DMS79 (cell line): ENCODE results near the gene EYS.
"Not testable (repeated sequence)": the region's sequence is repeated elsewhere in the genome, so short reads cannot be mapped to it uniquely, and the experiment has no call there.

Experiments
- DNase-seq: peaks from one replicate; lab custom pipeline; 2025; lab: John Stamatoyannopoulos, UW

Gene EYS

DNA sequence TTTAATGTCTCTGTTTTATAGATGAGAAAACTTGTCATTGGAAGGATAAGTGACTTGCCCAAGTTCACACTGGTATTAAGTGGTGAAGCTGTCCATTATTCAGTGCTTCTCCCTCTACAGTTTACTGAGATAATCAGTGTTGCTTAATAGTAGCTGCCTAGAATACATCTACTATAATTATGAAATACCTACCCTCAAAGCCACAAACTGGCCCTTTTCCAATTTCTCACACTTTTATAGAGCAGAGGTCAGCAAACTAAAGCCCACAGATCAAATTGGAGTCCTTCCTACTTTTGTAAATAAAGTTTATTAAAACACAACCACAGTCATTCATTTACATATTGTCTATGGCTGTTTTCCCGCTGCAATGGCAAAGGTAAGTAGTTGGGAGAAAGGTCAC is 73.5 kb downstream of the EYS start:
- DNase-seq: no peak

DNA sequence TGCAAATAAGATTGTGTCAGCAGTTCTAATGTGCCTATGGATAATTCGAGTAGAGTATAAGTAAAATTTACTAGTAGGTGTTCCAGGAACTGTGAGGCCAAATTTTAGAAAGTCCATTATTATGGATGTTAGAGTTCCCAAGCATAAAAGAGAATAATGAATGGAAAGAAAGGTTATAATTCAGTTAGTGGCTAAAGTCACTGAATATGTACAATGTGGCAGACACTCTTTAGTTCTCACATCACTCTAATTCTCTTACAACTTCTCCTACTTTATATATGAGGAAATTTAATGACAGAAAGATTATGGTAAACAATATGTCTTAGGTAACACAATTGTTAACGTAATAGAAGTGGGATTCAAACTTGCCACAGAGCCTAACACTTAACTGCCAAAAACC is 75.3 kb downstream of the EYS start:
- no peak for DNase-seq

DNA sequence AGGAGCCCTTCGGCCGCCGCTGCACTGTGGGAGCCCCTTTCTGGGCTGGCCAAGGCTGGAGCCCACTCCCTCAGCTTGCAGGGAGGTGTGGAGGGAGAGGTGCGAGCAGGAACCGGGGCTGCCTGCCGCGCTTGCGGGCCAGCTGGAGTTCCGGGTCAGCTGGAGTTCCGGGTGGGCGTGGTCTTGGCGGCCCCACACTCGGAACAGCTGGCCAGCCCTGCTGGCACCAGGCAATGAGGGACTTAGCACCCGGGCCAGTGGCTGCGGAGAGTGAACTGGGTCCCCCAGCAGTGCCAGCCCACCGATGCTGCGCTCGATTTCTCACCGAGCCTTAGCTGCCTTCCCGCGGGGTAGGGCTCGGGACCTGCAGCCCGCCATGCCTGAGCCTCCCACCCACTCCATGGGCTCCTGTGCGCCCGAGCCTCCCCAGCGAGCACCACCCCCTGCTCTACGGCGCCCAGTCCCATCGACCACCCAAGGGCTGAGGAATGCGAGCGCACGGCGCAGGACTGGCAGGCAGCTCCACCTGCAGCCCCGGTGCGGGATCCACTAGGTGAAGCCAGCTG is 79.5 kb downstream of the EYS start:
- not testable (repeated sequence) for DNase-seq

DNA sequence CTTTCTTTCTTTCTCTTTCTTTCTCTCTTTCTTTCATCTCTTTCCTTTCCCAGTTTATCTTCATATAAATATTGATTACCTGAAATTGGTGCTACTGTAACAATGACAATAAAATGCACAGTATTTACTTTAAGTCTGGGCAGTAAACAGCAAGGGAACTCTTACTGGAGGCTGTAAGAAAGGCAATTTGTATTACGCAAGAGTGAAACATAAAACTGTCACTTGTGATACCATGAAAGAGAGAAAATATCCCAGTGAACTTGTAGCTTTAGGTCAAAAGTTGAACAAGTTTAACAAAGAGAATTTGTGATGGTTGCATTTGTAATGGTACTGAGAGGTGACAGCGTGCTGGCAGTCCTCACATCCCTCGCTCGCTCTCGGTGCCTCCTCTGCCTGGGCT is 80.0 kb downstream of the EYS start:
- no peak for DNase-seq

DNA sequence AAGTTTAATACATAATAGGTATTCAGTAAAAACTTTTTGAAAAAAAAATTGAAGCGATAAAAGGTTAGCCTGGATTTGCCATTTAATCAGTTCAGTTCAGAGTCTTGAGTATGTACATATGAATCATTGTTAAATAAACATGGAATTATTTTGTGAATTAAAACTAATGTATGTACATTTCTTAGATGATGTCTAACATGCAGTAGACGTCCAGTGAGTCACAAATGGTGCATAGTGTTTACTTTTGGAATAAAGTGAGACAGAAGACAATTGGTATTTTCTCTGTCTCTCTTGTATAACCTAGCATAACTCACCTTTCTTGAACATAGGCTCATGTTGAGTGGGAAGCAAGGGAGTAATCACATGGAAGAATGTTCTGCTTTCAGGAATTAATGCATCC is 83.5 kb downstream of the EYS start:
- no peak for DNase-seq

DNA sequence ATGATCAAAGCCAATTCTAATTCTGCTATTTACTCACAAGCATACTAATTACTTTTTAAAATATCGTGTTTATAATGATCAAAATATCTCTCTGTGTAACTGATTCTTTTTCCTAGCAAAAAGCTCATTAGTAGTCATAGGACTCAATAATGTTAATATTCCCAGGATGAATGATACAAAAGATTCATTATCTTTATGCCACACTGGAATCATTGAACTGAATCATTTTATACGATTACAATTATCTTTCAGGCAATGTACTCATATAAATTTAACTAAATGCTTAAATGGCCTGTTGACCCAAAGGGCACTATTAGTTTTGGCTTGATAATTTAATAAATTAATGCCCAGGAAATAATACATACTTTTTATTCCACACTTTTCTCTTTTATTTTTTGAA is 96.3 kb downstream of the EYS start:
- DNase-seq: no peak

DNA sequence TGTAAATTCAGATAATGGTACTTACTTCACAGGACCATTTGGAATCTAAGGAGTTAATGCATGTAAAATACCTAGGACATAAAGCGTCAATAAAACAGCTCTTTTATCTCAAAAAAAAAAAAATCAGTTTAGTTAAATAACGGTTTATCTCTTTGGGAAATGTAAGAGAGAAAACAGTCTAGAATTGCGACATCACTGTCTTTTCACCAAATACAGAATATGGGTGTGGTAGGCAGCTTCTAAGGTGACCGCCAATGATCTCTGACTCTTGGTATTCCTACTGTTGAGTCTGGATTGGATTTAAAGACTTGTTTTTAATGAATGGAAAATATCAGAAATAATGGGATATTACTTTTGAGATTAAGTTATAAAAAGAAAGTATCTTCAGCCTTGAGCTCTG is 111.5 kb downstream of the EYS start:
- DNase-seq: no peak

DNA sequence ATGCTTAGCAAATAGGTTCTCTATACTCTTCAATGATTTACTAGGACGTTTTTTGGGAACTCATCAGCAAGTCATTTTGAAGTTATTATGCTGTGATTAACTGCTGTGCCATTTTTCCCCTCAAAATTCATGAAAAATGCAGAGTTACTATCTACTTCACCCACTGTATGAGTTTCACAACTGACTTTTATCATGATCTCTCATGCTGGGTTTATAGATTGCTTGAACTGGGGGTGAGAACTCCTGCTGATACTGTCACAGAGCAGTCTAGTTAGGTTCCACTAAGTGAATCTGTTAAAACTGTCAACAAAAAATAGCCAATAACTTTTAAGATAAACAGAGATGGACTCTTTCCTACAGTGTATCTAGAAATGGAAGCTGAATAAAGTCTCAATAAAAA is 136.7 kb downstream of the EYS start:
- no peak for DNase-seq

DNA sequence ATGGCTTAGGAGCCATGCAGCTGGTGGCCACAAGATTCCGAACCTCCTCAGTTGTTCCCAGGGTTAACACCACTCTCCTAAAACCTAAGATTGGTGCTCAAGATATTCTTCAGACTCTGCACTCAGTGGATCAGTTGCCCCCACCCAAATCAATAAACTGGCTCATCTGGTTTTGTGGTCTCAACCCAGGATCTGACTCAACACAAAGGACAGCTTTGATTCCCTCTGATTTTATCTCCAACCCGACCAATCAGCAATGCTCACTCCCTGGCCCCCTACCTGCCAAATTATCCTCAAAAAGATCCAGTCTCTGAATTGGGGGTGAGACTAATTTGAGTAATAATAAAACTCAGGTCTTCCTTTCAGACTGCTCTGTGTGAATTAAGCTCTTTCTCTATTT is 137.5 kb downstream of the EYS start:
- DNase-seq: no peak

DNA sequence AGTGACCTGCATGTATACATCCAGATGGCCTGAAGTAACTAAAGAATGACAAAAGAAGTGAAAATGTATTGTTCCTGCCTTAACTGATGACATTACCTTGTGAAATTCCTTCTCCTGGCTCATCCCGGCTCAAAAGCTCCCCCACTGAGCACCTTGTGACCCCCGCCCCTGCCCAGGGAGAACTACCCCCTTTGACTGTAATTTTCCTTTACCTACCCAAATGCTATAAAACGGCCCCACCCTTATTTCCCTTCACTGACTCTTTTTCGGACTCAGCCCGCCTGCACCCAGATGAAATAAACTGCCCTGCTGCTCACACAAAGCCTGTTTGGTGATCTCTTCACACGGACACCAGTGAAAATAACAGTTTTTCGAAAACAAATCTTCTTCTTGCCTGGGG is 138.0 kb downstream of the EYS start:
- not testable (repeated sequence) for DNase-seq

DNA sequence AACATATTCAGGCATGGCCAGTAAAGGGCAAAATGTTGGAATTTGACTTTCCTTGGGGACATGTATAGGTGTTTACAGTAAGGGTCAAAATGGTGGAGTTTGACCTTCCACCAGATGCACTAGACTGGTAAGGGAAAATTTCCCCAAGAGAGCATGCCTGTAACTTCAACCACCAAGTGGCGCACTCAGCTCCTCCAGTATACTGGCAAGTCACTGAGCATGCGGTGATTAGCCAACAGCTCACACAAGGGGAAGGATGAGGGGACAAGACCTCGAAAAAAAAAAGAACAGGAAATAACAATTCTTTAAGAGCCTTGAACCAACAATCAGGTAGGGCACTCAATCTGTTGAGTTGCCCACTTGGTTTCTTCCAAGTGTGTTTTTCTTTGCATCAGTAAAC is 140.9 kb downstream of the EYS start:
- DNase-seq: no peak

DNA sequence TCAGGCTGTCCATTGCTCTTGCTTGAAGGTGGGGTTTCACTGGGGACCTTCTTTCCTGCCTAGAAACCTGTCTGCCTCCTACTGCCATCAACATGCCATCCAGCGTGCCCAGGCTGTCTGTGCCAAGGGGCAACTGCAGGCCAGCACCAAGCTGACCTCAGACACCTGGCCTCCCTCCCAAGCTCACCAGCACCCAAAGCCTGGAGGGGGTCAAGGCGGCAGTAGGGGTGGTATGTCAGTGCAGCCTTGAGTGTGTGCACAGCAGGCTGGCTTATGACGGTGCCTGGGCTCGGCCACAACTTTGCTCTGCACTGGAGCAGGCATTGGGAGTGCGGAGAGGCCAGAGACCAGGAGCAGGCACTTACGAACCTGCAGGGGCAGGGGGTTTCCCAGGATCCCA is 149.0 kb downstream of the EYS start:
- no peak for DNase-seq

DNA sequence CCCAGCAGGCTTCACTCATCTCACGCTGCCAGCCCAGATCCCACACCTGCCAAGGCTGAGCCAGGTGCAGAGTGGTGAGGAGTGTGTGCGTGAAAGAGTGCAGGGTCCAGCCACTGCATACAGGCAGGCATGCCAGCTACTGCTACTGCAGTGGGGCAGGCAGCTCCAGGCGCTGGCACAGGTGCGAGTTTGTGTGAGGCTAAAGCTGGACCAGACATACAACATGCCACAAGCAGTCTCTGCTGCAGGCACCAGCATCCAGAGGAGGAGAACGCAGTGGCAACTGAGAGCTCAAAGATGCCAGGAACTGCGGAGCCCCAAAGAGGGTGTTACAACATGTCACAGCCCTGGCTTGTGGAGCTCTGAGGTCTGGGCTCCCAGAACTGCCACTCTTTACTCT is 149.8 kb downstream of the EYS start:
- no peak for DNase-seq

DNA sequence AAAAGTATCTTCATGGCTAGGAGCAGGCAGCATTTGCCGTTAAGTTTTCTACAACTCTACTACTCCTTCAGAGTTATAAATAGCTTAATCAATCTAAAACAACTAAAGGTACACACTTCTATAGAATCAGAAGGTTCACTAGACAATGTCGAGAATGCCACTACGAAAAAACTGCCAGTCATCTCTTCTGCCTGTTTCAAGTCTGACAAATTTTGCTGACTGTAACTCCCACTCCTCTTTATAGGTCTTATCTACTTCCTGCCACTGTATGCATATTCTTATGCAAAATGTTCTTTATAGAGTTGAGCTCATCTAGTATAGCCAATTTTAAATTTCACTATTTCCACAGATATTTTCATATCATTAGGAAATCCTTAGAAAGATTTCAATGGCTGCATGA is 160.1 kb downstream of the EYS start:
- DNase-seq: no peak

DNA sequence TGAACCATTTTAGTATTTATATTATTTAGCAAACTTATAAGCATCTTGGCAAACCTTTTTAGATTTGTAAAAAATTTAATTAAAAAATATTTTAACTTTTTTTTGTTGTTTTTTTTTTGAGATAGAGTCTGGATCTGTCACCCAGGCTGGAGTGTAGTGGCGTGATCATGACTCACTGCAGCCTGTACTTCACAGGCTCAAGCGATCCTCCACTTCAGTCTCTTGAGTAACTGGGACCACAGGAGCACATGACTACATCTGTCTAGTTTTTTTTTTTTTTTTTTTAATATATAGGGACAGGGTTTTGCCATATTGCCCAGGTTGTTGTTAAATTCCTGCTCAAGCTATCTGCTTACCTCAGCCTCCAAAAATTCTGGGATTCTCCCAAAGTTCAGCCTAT is 161.1 kb downstream of the EYS start:
- no peak for DNase-seq

DNA sequence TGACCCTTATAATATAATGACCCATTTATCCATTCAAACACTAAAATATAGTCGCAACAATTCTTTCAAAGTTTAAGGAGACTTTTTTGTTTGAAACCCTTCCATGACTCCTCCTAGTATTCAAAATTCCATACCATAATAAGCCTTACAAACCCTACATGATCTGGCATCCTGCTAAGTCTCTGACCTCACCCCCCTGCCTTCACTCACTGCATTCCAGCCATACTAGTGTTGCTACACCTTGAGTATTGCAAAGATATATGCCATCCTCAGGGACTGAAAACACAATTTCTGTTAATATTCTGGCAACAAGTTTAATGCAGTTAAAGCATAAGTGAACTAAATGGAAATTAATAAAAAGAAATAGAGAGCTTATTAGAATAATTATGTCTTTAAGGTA is 168.4 kb downstream of the EYS start:
- DNase-seq: no peak

DNA sequence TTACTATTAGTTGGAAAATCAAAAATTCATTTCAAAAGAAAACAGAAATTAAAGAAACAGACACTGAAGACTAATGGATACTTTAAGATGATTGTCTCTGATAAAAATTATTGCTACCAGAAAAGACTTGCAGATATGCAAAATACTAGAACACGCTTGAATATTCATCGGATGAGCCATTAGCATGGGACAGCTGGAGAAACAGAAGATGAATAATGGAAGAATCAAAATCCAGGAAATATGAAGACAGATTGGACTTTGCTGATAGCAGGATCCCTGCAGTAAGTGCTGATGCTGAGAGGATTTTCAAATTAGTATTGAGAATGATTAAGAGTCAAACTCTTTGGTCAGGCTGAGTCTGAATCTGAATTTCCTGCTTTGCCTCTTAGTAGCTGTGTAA is 169.4 kb downstream of the EYS start:
- DNase-seq: no peak

DNA sequence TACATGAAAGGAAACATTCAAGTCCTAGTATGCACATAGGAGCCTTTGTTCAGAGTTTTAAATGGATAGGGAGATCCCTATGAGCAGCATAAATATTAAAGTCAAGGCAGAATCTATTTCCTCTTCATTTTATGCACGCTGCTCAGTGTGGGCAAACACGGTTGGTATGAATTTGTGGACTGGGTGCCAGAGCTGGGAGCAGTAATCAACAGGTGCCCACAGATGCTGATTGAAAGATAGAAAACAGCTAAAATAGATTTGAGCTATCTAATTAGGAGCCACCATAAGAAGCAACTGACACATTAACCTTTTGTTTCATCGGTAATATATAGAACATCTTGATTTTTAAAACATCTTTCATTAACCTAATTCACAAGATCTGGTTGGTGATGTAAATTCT is 175.5 kb downstream of the EYS start:
- DNase-seq: no peak

DNA sequence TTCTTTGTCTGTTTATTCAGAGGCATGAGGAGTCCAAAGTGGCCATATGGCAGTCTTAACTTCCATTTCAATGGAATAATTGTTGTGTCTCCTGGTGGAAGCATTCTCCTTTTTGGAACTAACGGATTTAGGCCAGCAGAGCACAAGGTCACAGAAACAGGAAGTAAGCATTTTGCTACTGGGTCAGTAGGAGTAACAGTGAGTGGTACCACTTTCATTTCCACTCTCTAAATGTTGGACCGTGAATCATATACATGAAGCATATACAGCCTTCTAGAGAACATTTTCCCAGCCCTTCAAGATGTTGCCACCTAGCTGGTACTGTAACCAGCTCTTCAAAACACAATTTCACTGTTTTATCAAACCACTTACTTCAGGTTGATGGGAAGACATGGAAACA is 182.8 kb downstream of the EYS start:
- DNase-seq: no peak

DNA sequence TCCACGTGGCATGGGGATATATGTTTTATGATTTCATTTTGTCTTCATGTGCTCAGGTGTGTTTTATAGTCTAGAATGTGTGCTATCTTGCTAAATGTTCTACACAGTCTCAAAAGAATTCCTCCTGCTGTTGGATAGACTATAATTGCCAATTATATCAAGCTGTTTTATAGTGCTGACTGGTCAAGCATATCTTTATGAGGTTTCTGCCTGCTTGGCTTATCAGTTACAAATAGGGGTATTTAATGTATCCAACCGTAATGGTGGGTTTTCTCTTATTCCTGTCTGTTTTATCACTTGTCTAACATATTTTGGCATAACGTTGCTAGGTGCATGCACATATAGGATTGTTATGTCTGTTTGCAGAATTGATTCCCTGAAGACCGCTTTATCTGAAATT is 201.3 kb downstream of the EYS start:
- DNase-seq: no peak

DNA sequence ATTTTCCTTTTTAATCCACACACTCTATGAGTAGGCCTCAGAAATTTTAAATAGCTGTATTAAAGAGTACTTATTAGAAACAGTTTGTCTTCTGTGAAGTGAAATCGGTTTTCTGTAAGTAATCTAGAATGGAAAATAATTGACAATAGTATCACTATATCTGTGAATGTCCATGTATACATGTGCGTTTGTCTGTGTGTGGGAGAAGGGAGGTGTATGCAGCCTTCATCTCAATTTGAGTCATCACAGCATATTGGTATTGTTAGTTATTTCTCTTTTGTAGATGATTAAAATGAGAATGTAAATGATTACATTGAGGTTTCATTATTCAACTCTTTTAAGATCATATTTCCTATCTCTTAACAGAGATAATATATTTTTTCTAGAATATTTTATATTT is 206.0 kb downstream of the EYS start:
- DNase-seq: no peak

DNA sequence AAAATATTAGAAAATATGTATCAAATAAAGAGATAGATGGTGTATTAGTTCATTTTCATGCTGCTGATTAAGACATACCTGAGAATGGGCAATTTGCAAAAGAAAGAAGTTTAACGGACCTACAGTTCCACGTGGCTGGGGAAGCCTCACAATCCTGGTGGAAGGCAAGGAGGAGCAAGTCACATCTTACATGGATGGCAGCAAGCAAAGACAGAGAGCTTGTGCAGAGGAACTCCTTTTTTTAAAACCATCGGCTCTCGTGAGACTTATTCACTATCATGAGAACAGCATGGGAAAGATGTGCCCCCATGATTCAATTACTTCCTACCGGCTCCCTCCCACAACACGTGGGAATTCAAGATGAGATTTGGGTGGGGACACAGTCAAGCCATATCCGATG is 223.4 kb downstream of the EYS start:
- DNase-seq: not testable (repeated sequence)

DNA sequence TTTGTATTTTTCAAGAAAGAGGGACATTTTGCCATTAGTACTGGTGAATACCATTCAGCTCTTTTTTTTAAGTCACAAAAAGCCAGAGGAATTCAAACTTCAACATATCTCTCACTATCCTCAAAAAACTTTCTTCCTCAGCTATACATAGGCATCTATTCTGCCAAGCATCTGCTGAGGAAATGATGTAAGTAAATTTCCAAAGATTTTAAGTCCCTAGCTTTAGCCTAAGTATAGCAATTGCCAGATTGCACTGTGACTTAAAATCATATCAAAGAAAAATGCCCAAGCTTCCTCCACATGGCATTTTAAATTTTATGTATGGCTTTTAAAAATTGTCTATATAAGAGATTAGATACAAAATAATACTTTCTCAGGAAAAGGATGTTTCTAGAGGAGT is 237.4 kb downstream of the EYS start:
- no peak for DNase-seq

DNA sequence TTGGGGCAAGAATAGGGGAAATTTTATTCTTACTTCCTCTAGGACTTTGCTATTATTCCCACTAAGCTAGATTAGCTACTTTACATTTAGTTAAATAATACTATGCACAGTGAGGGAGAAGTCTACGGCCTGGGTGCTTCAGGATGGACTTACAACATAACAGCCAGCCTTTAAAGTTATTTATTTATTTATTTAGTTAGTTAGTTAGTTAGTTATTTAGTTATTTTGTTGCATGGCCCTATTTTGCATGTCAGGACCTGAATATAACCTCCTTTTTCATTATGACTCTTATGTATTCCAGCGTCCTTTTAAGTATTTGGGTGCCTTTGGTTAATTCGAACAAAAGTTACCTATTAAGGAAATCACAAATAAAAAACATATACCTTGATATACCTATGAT is 238.7 kb downstream of the EYS start:
- DNase-seq: no peak

DNA sequence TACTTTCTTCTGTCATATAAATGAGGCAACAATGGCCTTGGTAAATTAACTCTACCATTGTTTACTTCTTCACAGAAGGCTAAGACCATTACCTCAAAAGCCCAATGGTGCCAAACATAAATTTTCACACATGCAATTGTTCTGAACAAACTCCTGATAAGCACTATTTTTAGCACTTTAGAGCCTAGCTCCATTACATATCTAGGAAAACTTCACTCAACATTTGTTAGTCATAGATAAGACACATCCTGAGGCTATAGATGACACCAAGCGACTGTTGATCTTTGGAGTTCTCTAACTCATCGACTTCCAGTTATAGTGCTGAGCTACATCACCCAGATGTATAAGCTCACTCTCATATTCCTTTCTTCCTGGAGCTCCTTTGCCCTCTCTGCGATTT is 245.9 kb downstream of the EYS start:
- no peak for DNase-seq
